ENCODE data around the gene SLC17A2. TPM values are rescaled to one million over a fixed set of nuclear protein-coding genes. Genes with fewer than 3 reads are reported as not detected.

The SLC17A2 gene
- total and polyA plus RNA-seq, 2 of the 13 experiments (the other 11 are each of a cell fraction or from before 2014, with no cell fraction given), result 11.2 to 32.4 TPM

DNA sequence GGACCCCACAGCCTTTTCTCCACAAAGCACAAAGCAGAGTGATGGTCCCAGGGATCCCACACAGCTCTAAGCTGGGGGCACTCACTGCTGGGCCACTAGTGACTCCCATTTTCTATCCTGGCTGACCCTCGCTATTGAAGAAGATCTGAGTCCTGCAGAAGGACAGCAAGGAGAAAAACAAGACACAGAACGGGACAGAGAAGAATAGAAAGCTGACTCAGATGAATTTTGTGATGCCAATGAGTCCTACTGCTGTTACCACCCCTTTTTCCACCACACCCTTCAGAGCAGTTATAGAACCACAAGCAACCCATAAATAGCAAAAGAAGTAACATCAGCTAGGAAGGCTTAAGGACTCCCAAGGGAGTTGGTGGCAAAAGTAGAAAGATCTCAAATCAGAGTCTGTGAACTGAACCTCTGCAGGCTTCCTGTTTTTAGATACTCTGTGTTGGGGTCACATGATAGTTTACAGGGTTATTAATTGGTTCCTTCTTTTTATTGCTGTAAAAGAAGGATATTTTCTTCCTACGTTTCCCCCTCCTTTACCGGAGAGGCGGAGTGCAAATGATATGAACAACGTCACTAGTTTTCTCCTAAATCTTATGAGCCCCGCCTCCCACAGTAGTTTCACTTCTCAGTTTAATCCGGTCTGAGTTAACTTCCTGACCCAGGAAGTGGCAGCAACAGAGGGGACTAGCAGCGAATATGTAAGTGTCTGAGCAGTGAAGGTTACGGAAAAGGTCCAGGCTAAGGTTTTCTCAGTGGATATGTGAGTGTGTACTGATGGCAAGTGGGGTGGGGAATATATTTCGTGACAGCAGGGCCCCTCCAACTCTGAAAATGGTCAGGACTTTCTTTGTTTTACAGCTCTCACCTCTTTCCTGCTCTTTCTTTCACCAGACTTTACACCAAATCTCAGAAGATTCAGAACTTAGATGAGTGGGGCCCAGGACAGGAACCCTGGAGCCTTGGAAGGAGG is 31.9 kb upstream of the SLC17A2 start, which contains the start of gene TRIM38 (continued):
- TF ChIP-seq, protein P1, sequence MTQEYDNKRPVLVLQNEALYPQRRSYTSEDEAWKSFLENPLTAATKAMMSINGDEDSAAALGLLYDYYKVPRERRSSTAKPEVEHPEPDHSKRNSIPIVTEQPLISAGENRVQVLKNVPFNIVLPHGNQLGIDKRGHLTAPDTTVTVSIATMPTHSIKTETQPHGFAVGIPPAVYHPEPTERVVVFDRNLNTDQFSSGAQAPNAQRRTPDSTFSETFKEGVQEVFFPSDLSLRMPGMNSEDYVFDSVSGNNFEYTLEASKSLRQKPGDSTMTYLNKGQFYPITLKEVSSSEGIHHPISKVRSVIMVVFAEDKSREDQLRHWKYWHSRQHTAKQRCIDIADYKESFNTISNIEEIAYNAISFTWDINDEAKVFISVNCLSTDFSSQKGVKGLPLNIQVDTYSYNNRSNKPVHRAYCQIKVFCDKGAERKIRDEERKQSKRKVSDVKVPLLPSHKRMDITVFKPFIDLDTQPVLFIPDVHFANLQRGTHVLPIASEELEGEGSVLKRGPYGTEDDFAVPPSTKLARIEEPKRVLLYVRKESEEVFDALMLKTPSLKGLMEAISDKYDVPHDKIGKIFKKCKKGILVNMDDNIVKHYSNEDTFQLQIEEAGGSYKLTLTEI (CRISPR knock-in tag; conservative IDR thresholded peaks at IDR 0.05), result no peak
- peak; percentile 52 for TF ChIP-seq NR2C2 (CRISPR knock-in tag; IDR thresholded peaks at IDR 0.05; ENCODE audit: borderline replicate concordance)
- peak; percentile 83 for TF ChIP-seq POLR2AphosphoS5 (IDR thresholded peaks at IDR 0.05; ENCODE audit: low read depth, low read length)
- TF ChIP-seq PRMT3 (CRISPR knock-in tag; IDR thresholded peaks at IDR 0.05; ENCODE audit: borderline replicate concordance, low read depth), result no peak
- TF ChIP-seq, protein P2, sequence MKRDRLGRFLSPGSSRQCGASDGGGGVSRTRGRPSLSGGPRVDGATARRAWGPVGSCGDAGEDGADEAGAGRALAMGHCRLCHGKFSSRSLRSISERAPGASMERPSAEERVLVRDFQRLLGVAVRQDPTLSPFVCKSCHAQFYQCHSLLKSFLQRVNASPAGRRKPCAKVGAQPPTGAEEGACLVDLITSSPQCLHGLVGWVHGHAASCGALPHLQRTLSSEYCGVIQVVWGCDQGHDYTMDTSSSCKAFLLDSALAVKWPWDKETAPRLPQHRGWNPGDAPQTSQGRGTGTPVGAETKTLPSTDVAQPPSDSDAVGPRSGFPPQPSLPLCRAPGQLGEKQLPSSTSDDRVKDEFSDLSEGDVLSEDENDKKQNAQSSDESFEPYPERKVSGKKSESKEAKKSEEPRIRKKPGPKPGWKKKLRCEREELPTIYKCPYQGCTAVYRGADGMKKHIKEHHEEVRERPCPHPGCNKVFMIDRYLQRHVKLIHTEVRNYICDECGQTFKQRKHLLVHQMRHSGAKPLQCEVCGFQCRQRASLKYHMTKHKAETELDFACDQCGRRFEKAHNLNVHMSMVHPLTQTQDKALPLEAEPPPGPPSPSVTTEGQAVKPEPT (CRISPR knock-in tag; IDR thresholded peaks at IDR 0.05; ENCODE audit: low read depth), result no peak
- no peak for TF ChIP-seq SP2 (CRISPR knock-in tag; IDR thresholded peaks at IDR 0.05)
- TF ChIP-seq, protein P3, sequence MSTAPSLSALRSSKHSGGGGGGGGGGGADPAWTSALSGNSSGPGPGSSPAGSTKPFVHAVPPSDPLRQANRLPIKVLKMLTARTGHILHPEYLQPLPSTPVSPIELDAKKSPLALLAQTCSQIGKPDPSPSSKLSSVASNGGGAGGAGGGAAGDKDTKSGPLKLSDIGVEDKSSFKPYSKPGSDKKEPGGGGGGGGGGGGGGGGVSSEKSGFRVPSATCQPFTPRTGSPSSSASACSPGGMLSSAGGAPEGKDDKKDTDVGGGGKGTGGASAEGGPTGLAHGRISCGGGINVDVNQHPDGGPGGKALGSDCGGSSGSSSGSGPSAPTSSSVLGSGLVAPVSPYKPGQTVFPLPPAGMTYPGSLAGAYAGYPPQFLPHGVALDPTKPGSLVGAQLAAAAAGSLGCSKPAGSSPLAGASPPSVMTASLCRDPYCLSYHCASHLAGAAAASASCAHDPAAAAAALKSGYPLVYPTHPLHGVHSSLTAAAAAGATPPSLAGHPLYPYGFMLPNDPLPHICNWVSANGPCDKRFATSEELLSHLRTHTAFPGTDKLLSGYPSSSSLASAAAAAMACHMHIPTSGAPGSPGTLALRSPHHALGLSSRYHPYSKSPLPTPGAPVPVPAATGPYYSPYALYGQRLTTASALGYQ (CRISPR knock-in tag; IDR thresholded peaks at IDR 0.05), result no peak
- TF ChIP-seq ZNF775 (CRISPR knock-in tag; IDR thresholded peaks at IDR 0.05; ENCODE audit: borderline replicate concordance), result no peak; the same call in 1 of the 2 replicates
- TF ChIP-seq, protein P4, sequence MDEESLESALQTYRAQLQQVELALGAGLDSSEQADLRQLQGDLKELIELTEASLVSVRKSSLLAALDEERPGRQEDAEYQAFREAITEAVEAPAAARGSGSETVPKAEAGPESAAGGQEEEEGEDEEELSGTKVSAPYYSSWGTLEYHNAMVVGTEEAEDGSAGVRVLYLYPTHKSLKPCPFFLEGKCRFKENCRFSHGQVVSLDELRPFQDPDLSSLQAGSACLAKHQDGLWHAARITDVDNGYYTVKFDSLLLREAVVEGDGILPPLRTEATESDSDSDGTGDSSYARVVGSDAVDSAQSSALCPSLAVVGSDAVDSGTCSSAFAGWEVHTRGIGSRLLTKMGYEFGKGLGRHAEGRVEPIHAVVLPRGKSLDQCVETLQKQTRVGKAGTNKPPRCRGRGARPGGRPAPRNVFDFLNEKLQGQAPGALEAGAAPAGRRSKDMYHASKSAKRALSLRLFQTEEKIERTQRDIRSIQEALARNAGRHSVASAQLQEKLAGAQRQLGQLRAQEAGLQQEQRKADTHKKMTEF (CRISPR knock-in tag; IDR thresholded peaks at IDR 0.05), result peak; percentile 44; the same call in 1 of the 2 replicates
- no peak for TF ChIP-seq ZNF367 (CRISPR knock-in tag; IDR thresholded peaks at IDR 0.05; ENCODE audit: borderline replicate concordance)
- TF ChIP-seq, protein P5, sequence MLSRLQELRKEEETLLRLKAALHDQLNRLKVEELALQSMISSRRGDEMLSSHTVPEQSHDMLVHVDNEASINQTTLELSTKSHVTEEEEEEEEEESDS (CRISPR knock-in tag; IDR thresholded peaks at IDR 0.05; ENCODE audit: borderline replicate concordance), result no peak
- no peak for TF ChIP-seq PPARG (CRISPR knock-in tag; conservative IDR thresholded peaks at IDR 0.05)
- no peak for TF ChIP-seq ZNF703 (CRISPR knock-in tag; IDR thresholded peaks at IDR 0.05; ENCODE audit: borderline replicate concordance)
- no peak for TF ChIP-seq ZBTB42 (CRISPR knock-in tag; IDR thresholded peaks at IDR 0.05)
- TF ChIP-seq, protein P6, sequence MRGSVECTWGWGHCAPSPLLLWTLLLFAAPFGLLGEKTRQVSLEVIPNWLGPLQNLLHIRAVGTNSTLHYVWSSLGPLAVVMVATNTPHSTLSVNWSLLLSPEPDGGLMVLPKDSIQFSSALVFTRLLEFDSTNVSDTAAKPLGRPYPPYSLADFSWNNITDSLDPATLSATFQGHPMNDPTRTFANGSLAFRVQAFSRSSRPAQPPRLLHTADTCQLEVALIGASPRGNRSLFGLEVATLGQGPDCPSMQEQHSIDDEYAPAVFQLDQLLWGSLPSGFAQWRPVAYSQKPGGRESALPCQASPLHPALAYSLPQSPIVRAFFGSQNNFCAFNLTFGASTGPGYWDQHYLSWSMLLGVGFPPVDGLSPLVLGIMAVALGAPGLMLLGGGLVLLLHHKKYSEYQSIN (CRISPR knock-in tag; IDR thresholded peaks at IDR 0.05; ENCODE audit: borderline replicate concordance), result no peak
- TF ChIP-seq, protein P7, sequence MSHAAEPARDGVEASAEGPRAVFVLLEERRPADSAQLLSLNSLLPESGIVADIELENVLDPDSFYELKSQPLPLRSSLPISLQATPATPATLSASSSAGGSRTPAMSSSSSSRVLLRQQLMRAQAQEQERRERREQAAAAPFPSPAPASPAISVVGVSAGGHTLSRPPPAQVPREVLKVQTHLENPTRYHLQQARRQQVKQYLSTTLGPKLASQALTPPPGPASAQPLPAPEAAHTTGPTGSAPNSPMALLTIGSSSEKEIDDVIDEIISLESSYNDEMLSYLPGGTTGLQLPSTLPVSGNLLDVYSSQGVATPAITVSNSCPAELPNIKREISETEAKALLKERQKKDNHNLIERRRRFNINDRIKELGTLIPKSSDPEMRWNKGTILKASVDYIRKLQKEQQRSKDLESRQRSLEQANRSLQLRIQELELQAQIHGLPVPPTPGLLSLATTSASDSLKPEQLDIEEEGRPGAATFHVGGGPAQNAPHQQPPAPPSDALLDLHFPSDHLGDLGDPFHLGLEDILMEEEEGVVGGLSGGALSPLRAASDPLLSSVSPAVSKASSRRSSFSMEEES (CRISPR knock-in tag; IDR thresholded peaks at IDR 0.05), result 0 out of 2 replicates have a peak, but pooled peaks have one; percentile 13
- TF ChIP-seq ZNF382 (CRISPR knock-in tag; IDR thresholded peaks at IDR 0.05; ENCODE audit: borderline replicate concordance), result no peak
